ENCODE results near the gene CYP4F22.

DNA sequence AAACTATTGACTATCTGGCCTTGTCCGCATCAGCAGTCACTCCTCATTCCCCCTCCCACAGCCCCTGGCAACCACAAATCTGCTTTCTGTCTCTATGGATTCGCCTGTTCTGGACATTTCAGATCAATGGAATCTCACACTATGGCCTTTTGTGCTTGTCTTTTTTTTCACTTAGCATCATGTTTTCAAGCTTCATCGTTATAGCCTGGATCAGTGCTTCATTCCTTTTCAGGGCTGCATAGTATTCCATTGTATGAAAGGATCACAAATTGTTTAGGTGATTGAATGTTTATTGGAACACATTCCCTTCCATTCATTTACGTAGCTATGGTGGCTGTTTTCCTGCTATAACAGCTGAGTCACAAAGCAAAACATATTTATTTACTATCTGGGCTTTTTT, 21.3 kb upstream of the CYP4F22 start:
- TF ChIP-seq EZH2 (IDR thresholded peaks at IDR 0.05; ENCODE audit: borderline replicate concordance, low read length), result no peak
- TF ChIP-seq, protein P1, sequence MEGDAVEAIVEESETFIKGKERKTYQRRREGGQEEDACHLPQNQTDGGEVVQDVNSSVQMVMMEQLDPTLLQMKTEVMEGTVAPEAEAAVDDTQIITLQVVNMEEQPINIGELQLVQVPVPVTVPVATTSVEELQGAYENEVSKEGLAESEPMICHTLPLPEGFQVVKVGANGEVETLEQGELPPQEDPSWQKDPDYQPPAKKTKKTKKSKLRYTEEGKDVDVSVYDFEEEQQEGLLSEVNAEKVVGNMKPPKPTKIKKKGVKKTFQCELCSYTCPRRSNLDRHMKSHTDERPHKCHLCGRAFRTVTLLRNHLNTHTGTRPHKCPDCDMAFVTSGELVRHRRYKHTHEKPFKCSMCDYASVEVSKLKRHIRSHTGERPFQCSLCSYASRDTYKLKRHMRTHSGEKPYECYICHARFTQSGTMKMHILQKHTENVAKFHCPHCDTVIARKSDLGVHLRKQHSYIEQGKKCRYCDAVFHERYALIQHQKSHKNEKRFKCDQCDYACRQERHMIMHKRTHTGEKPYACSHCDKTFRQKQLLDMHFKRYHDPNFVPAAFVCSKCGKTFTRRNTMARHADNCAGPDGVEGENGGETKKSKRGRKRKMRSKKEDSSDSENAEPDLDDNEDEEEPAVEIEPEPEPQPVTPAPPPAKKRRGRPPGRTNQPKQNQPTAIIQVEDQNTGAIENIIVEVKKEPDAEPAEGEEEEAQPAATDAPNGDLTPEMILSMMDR (IDR thresholded peaks at IDR 0.05; ENCODE audit: low read length), result no peak
